K562 treated with DMSO at 1 percent for 24 hours (cell line): ENCODE data around the gene COQ10A. TPM values are rescaled to one million over a fixed set of nuclear protein-coding genes. Genes with fewer than 3 reads are reported as not detected.

Source experiments
- total RNA-seq: library from RNA; unstranded; fragments of 300-600 nt; gene quantifications from 2 replicates; pipeline ENCODE4 v1.2.3, GENCODE V29; 2022; ENCODE audit warnings: low read depth; ENCODE audit not compliant: insufficient read depth

Gene COQ10A
- 46.4 and 47.3 TPM in 2 replicates for total RNA-seq

GRCh38 chr12:56266693-56267442 lies at the start of gene COQ10A:
Gene COQ10A, plus strand, starts transcription at chr12:56266942. Its CDS starts 177 bp downstream, at chr12:56267119.

GRCh38 chr12:56221757-56222530 lies 44.8 kb upstream of the COQ10A start, which contains the start of gene RNF41:
Gene RNF41, minus strand, starts transcription at chr12:56221922. Its CDS starts 7,875 bp downstream, at chr12:56214047.

DNA sequence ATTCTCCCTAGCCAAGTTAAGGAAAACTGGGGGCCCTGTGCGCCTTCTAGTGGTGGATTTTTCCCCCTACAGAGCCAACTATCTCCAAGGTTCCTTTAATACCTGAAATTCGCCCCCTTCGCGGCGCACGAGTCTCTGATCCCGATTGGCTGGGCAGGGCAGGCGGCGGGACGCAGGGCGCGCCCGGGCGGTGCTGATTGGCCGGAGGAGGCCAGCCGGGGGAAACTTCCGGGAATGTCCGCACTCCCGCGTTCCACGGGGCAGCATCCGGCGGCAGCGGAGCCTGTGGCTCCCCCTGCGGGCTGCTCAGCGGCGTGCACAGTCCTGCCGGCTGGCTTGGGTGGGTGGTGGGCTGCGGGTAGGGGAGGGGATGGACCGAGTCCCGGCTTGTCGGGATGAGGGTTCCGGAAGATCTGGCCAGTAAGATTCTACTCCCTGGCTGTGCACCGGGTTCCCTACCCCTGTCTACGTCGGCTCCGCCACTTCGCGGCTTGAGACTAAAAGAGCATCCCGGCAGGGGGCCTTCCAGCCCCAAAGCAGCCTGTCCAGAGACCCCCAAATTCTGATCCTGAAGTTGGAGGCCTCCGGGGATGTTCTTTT lies 42.5 kb upstream of the COQ10A start, which contains the start of gene NABP2:
Gene NABP2 (plus strand): TSS at position 241 of the 600 bp plus-strand sequence. CDS start 515 bp downstream, outside the sequence.

GRCh38 chr12:56229916-56230431 lies 36.8 kb upstream of the COQ10A start, which contains the start of gene SLC39A5:
Gene SLC39A5, plus strand, starts transcription at chr12:56230051. Its CDS starts 1,224 bp downstream, at chr12:56231275.

GRCh38 chr12:56258068-56258819 lies 8.5 kb upstream of the COQ10A start, which contains the start of gene ANKRD52:
Gene ANKRD52, minus strand, starts transcription at chr12:56258384. Its CDS starts 115 bp downstream, at chr12:56258269.

DNA sequence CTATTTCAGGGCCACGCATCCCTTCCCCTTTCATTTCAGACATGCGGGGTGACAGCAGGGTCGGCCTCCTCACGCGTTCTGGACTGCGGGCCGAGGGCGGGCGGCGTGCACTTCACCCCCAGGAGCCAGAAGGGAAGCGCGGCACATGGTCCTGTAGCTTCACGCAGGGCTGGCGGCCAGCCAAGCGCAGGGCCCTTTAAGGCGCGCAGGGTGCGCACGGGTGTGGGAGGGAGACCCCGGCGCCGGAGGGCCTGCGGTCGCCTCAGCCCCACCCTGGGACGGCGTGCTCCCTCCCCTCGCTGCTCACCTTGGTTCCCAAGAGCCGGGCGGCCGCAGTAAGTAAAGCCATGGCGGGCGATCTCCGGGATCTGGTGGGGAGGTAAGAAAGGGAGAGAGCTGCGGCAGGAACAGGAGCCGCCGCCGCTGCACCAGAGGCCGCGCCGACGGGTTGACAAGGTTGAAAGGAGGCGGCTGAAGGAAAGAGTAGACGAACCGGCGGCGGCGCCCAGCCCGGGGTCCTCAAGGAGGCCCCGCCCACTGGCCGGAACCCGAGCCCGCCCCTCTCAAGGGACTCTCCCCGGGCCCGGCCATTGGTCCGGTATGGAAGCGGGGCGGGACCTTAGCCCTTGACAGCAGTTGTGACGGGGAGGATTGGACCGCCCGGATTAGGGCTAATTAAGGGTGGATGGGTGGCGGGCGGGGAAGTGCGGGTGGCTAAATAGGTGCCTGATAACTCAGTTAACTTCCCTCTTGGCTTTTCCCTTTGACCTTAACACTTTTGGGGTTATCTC lies 33.3 kb downstream of the COQ10A start, which contains the start of gene CS:
Gene CS (minus strand): TSS at position 478 of the 791 bp plus-strand sequence. CDS start 129 bp downstream, at position 349.

GRCh38 chr12:56315622-56316473 lies 49.1 kb downstream of the COQ10A start, which contains the start of gene CNPY2:
Gene CNPY2, minus strand, starts transcription at chr12:56315988. Its CDS starts 771 bp downstream, at chr12:56315217.

Other genes with a start within 250 kb of the COQ10A start
- 26.2 and 31.1 TPM in 2 replicates for gene IKZF4, start 245.9 kb upstream of the COQ10A start, total RNA-seq
- gene RPS26, start 225.0 kb upstream of the COQ10A start, total RNA-seq, result 352 and 367 TPM in 2 replicates
- gene ERBB3, start 186.8 kb upstream of the COQ10A start, total RNA-seq, result 6.3 TPM in 2 replicates
- gene PA2G4, start 162.4 kb upstream of the COQ10A start, total RNA-seq, result 161 and 163 TPM in 2 replicates
- gene RPL41, start 150.3 kb upstream of the COQ10A start, total RNA-seq, result 3,973 and 4,172 TPM in 2 replicates
- 3.5 and 4.6 TPM in 2 replicates for gene ZC3H10, start 148.7 kb upstream of the COQ10A start, total RNA-seq
- 146 and 181 TPM in 2 replicates for gene ESYT1, start 138.7 kb upstream of the COQ10A start, total RNA-seq
- gene MYL6B, start 114.4 kb upstream of the COQ10A start, total RNA-seq, result 42.6 and 50.4 TPM in 2 replicates
- gene MYL6, start 108.6 kb upstream of the COQ10A start, total RNA-seq, result 963 and 965 TPM in 2 replicates
- 75.9 and 76.4 TPM in 2 replicates for gene SMARCC2, start 77.5 kb upstream of the COQ10A start, total RNA-seq
- 50.0 and 51.1 TPM in 2 replicates for gene RNF41, start 45.0 kb upstream of the COQ10A start, total RNA-seq
- 47.7 and 52.8 TPM in 2 replicates for gene NABP2, start 42.6 kb upstream of the COQ10A start, total RNA-seq
- gene SLC39A5, start 36.9 kb upstream of the COQ10A start, total RNA-seq, result not detected in 2 replicates
- 28.5 and 29.8 TPM in 2 replicates for gene ANKRD52, start 8.6 kb upstream of the COQ10A start, total RNA-seq
- gene CS, start 33.4 kb downstream of the COQ10A start, total RNA-seq, result 151 and 158 TPM in 2 replicates
- gene CNPY2, start 49.0 kb downstream of the COQ10A start, total RNA-seq, result 88.9 and 95.2 TPM in 2 replicates
- 29.3 and 34.1 TPM in 2 replicates for gene PAN2, start 67.1 kb downstream of the COQ10A start, total RNA-seq
- 15.3 and 19.8 TPM in 2 replicates for gene IL23A, start 71.9 kb downstream of the COQ10A start, total RNA-seq
- 52.4 and 61.2 TPM in 2 replicates for gene STAT2, start 93.2 kb downstream of the COQ10A start, total RNA-seq
- gene APOF, start 95.9 kb downstream of the COQ10A start, total RNA-seq, result not detected in 2 replicates
- gene TIMELESS, start 182.5 kb downstream of the COQ10A start, total RNA-seq, result 42.8 and 43.4 TPM in 2 replicates
- gene MIP, start 187.7 kb downstream of the COQ10A start, total RNA-seq, result not detected in 2 replicates
- gene SPRYD4, start 201.6 kb downstream of the COQ10A start, total RNA-seq, result 1.1 and 1.4 TPM in 2 replicates
- 0.29 TPM in 1 of 2 replicates, not detected in the other for gene GLS2, start 221.2 kb downstream of the COQ10A start, total RNA-seq